ENCODE results near the gene SIAE.

SIAE gene

GRCh38 chr11:124586238-124586860 lies 87.2 kb downstream of the SIAE start:
- Histone ChIP-seq H3K27ac (ENCODE audit: low read depth in 2 of 2, low read length in 2 of 2) (no peak overlapping the region), H3K36me3 (ENCODE audit: control insufficient read depth in 2 of 2, insufficient read depth in 2 of 2, low read length in 2 of 2) (no peaks in the 10 kb centered on the region), H3K27me3 (ENCODE audit: control insufficient read depth in 2 of 2, insufficient read depth in 2 of 2, low read length in 2 of 2) (peaks cover 4% of the 10 kb centered on the region in 2 donors), H3K9me3 (ENCODE audit: control insufficient read depth in 2 of 2, low read length in 2 of 2) (no peaks in the 10 kb centered on the region), H3K9ac (ENCODE audit: low read depth in 1 of 2, low read length in 2 of 2) (no peak overlapping the region), H3K4me3 (ENCODE audit: low read length in 2 of 2) (no peak overlapping the region), H3K4me1 (ENCODE audit: control insufficient read depth in 2 of 2, insufficient read depth in 2 of 2, low read length in 2 of 2) (peaks cover 0 to 3% of the 10 kb centered on the region in 2 donors)

GRCh38 chr11:124584681-124585372 lies 88.7 kb downstream of the SIAE start:
- no peaks in the 10 kb centered on the region for H3K9me3 ChIP-seq (ENCODE audit: control insufficient read depth in 2 of 2, low read length in 2 of 2)
- no peak overlapping the region for H3K9ac ChIP-seq (ENCODE audit: low read depth in 1 of 2, low read length in 2 of 2)
- no peaks in the 10 kb centered on the region for H3K36me3 ChIP-seq (ENCODE audit: control insufficient read depth in 2 of 2, insufficient read depth in 2 of 2, low read length in 2 of 2)
- peaks cover 4 to 8% of the 10 kb centered on the region in 2 donors for H3K27me3 ChIP-seq (ENCODE audit: control insufficient read depth in 2 of 2, insufficient read depth in 2 of 2, low read length in 2 of 2)
- no peak overlapping the region for H3K27ac ChIP-seq (ENCODE audit: low read depth in 2 of 2, low read length in 2 of 2)
- H3K4me3 ChIP-seq (ENCODE audit: low read length in 2 of 2), result no peak overlapping the region
- peaks cover 0 to 3% of the 10 kb centered on the region in 2 donors for H3K4me1 ChIP-seq (ENCODE audit: control insufficient read depth in 2 of 2, insufficient read depth in 2 of 2, low read length in 2 of 2)

GRCh38 chr11:124583781-124584180 lies 89.8 kb downstream of the SIAE start:
- Histone ChIP-seq H3K36me3 (ENCODE audit: control insufficient read depth in 2 of 2, insufficient read depth in 2 of 2, low read length in 2 of 2) (no peaks in the 10 kb centered on the region), H3K9me3 (ENCODE audit: control insufficient read depth in 2 of 2, low read length in 2 of 2) (no peaks in the 10 kb centered on the region), H3K4me1 (ENCODE audit: control insufficient read depth in 2 of 2, insufficient read depth in 2 of 2, low read length in 2 of 2) (peaks cover 0 to 3% of the 10 kb centered on the region in 2 donors), H3K9ac (ENCODE audit: low read depth in 1 of 2, low read length in 2 of 2) (no peak overlapping the region), H3K4me3 (ENCODE audit: low read length in 2 of 2) (no peak overlapping the region), H3K27me3 (ENCODE audit: control insufficient read depth in 2 of 2, insufficient read depth in 2 of 2, low read length in 2 of 2) (peaks cover 4 to 8% of the 10 kb centered on the region in 2 donors), H3K27ac (ENCODE audit: low read depth in 2 of 2, low read length in 2 of 2) (no peak overlapping the region)

Data from mucosa of rectum (tissue), 2 donors.